ENCODE measurements around the gene CACNA2D2. TPM values are rescaled to one million over a fixed set of nuclear protein-coding genes. Genes with fewer than 3 reads are reported as not detected.
A peak's percentile ranks its signal among the peaks of the same experiment; 100 is the strongest.

The CACNA2D2 gene
- total and polyA plus RNA-seq, 2 of the 13 experiments (the other 11 are each of a cell fraction or from before 2014, with no cell fraction given): not detected

GRCh38 chr3:50321336-50322114, 181.9 kb downstream of the CACNA2D2 start (continued):
- TF ChIP-seq ZNF646 (CRISPR knock-in tag; IDR thresholded peaks at IDR 0.05): no peak
- TF ChIP-seq MTA3 (CRISPR knock-in tag; IDR thresholded peaks at IDR 0.05): no peak
- TF ChIP-seq GPN1 (CRISPR knock-in tag; IDR thresholded peaks at IDR 0.05; ENCODE audit: borderline replicate concordance): no peak
- peak; percentile 57; the same call in 1 of the 2 replicates for TF ChIP-seq ZFYVE20 (CRISPR knock-in tag; IDR thresholded peaks at IDR 0.05; ENCODE audit: borderline replicate concordance, low read depth)
- TF ChIP-seq ZNF281 (CRISPR knock-in tag; IDR thresholded peaks at IDR 0.05; ENCODE audit: borderline replicate concordance): peak; percentile 50; the same call in 1 of the 2 replicates
- no peak for TF ChIP-seq JARID2 (CRISPR knock-in tag; IDR thresholded peaks at IDR 0.05; ENCODE audit: insufficient replicate concordance)
- no peak for TF ChIP-seq ELK4 (CRISPR knock-in tag; IDR thresholded peaks at IDR 0.05; ENCODE audit: borderline replicate concordance)
- no peak for TF ChIP-seq ZNF691 (CRISPR knock-in tag; IDR thresholded peaks at IDR 0.05; ENCODE audit: borderline replicate concordance, low read depth)
- TF ChIP-seq CEBPG (CRISPR knock-in tag; IDR thresholded peaks at IDR 0.05): no peak
- TF ChIP-seq HMG20A (CRISPR knock-in tag; IDR thresholded peaks at IDR 0.05; ENCODE audit: borderline replicate concordance): no peak
- TF ChIP-seq KDM3A (CRISPR knock-in tag; IDR thresholded peaks at IDR 0.05; ENCODE audit: low read depth): no peak; the same call in 1 of the 2 replicates
- no peak for TF ChIP-seq MBNL3 (CRISPR knock-in tag; conservative IDR thresholded peaks at IDR 0.05)
- TF ChIP-seq RFXAP (CRISPR knock-in tag; IDR thresholded peaks at IDR 0.05; ENCODE audit: borderline replicate concordance): peak; percentile 76; the same call in 1 of the 2 replicates
- peak; percentile 89 for TF ChIP-seq PATZ1 (CRISPR knock-in tag; IDR thresholded peaks at IDR 0.05)
- peak; percentile 15 for TF ChIP-seq SMC3 (IDR thresholded peaks at IDR 0.05; ENCODE audit: low read length)

All from HepG2 (cell line).